Thyroid gland (tissue), 4 donors: ENCODE measurements around the gene COPS9.

Source experiments
- CTCF ChIP-seq, 6 experiments: fragments of 200-600 bp in 3 of 6; fragments of 450-650 bp in 3 of 6; sonication (generic) in 3 of 6; IDR thresholded peaks; one replicate each; pipeline ENCODE4 v1.5.1; 2016 to 2019; ENCODE audit warnings: antibody characterized with exemption in 6 of 6, mild to moderate bottlenecking in 2 of 6, inconsistent platforms in 1 of 6, moderate library complexity in 1 of 6
- POLR2A ChIP-seq, 2 donors: fragments of 450-650 bp; IDR thresholded peaks; one replicate each; pipeline ENCODE4 v1.6.1; 2017; ENCODE audit warnings: antibody characterized with exemption in 2 of 2, mild to moderate bottlenecking in 2 of 2, moderate library complexity in 1 of 2

GRCh38 chr2:240086563-240086962 lies 49.5 kb downstream of the COPS9 start:
- TF ChIP-seq CTCF (IDR thresholded peaks at IDR 0.05) (no peak), POLR2A (IDR thresholded peaks at IDR 0.05) (no peak)
